ENCODE results near the gene EIF1B. TPM values are rescaled to one million over a fixed set of nuclear protein-coding genes. Genes with fewer than 3 reads are reported as not detected.

The EIF1B gene
- total and polyA plus RNA-seq, 2 of the 13 experiments (the other 11 are each of a cell fraction or from before 2014, with no cell fraction given), result 12.7 to 29.1 TPM

DNA sequence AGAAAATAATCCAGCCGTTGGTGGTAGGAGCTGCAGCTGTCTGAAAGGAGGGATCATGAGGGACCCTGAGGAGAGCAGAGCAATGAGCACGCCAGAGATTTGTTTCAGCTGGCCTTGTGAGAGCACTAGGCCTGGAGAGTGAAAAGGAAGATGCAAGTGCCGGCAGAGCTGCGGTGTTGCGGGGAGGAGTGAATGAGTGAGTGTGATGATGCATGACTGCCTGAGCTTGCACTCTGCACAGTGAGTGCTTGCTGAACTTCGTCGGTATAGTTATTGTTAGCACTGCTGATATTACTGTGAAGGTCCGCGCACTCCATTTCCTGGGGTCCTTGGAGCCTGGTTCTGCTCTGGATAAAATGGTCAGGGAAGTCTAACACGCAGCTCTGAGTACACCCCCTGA lies 23.2 kb downstream of the EIF1B start:
- H3K79me2 ChIP-seq (ENCODE audit: insufficient read depth, low read length), result no peaks in the 10 kb centered on the region
- H4K20me1 ChIP-seq (ENCODE audit: insufficient read depth, low read length), result no peaks in the 10 kb centered on the region
- in situ Hi-C loops (cut with HindIII; ENCODE audit: extremely low pct_ligation_motif_present, low pct_unique_long_range_greater_than_20kb), result no loop called here
- CTCF ChIA-PET (ENCODE audit: low intra/inter-chr PET ratio, low total read pairs), result no interaction called here
- TF ChIP-seq TGIF2 (CRISPR knock-in tag; IDR thresholded peaks at IDR 0.05), result no peak
- TF ChIP-seq MYPOP (CRISPR knock-in tag; IDR thresholded peaks at IDR 0.05), result no peak
- TF ChIP-seq ZNF230 (CRISPR knock-in tag; IDR thresholded peaks at IDR 0.05), result no peak
- no peak for TF ChIP-seq ZNF577 (CRISPR knock-in tag; IDR thresholded peaks at IDR 0.05; ENCODE audit: borderline replicate concordance, low read depth)
- no peak for TF ChIP-seq SETDB1 (CRISPR knock-in tag; IDR thresholded peaks at IDR 0.05; ENCODE audit: borderline replicate concordance)
- no peak for TF ChIP-seq ZMYM4 (CRISPR knock-in tag; IDR thresholded peaks at IDR 0.05)
- no peak for TF ChIP-seq CHD4 (IDR thresholded peaks at IDR 0.05; ENCODE audit: borderline replicate concordance, low read length)
- TF ChIP-seq ZNF790 (CRISPR knock-in tag; IDR thresholded peaks at IDR 0.05; ENCODE audit: borderline replicate concordance), result no peak
- TF ChIP-seq PRPF4 (IDR thresholded peaks at IDR 0.05; ENCODE audit: low read depth, low read length, poor library complexity, severe bottlenecking), result no peak
- TF ChIP-seq, protein P1, sequence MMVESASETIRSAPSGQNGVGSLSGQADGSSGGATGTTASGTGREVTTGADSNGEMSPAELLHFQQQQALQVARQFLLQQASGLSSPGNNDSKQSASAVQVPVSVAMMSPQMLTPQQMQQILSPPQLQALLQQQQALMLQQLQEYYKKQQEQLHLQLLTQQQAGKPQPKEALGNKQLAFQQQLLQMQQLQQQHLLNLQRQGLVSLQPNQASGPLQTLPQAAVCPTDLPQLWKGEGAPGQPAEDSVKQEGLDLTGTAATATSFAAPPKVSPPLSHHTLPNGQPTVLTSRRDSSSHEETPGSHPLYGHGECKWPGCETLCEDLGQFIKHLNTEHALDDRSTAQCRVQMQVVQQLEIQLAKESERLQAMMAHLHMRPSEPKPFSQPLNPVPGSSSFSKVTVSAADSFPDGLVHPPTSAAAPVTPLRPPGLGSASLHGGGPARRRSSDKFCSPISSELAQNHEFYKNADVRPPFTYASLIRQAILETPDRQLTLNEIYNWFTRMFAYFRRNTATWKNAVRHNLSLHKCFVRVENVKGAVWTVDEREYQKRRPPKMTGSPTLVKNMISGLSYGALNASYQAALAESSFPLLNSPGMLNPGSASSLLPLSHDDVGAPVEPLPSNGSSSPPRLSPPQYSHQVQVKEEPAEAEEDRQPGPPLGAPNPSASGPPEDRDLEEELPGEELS (CRISPR knock-in tag; IDR thresholded peaks at IDR 0.05), result no peak
- no peak for TF ChIP-seq BCLAF1 (IDR thresholded peaks at IDR 0.05)
- TF ChIP-seq WIZ (CRISPR knock-in tag; IDR thresholded peaks at IDR 0.05), result no peak
- TF ChIP-seq NCOA2 (CRISPR knock-in tag; IDR thresholded peaks at IDR 0.05), result no peak
- TF ChIP-seq ZNF850 (CRISPR knock-in tag; conservative IDR thresholded peaks at IDR 0.05), result no peak
- TF ChIP-seq EP300 (IDR thresholded peaks at IDR 0.05; ENCODE audit: low read depth in 2 of 2, low read length in 2 of 2), result no peak
- no peak for TF ChIP-seq EP300 (CRISPR knock-in tag; IDR thresholded peaks at IDR 0.05; ENCODE audit: borderline replicate concordance)
- TF ChIP-seq ZNF124 (CRISPR knock-in tag; IDR thresholded peaks at IDR 0.05), result no peak
- TF ChIP-seq SOX6 (IDR thresholded peaks at IDR 0.05), result no peak
- TF ChIP-seq SOX6 (CRISPR knock-in tag; IDR thresholded peaks at IDR 0.05), result no peak
- H3K4me1 ChIP-seq (ENCODE audit: insufficient read depth, low read length), result peaks cover 10% of the 10 kb centered on the region; the same call in 1 of the 2 replicates
- FAIRE-seq (no peak), ATAC-seq (no peak), DNase-seq (ENCODE audit: low spot score) (no peak)
- H3K36me3 ChIP-seq (replicated peaks in 1 of 2; ENCODE audit: control insufficient read depth in 1 of 2, insufficient read depth in 2 of 2, low read length in 2 of 2), result no peaks in the 10 kb centered on the region
- H3K4me3 ChIP-seq (replicated peaks in 1 of 3; ENCODE audit: insufficient read depth in 1 of 3, low read depth in 2 of 3, low read length in 3 of 3), result no peak overlapping the region
- no peak overlapping the region for H3K27ac ChIP-seq (ENCODE audit: extremely low read length, insufficient read depth, low read length)
- H3K4me2 ChIP-seq (ENCODE audit: low read depth, low read length), result no peak overlapping the region
- BruUV-seq (replicated peaks), result no TSS peak
- no peaks in the 10 kb centered on the region for H3K9me3 ChIP-seq (ENCODE audit: low read length)
- no peak overlapping the region for H3K9ac ChIP-seq (ENCODE audit: insufficient read depth, low read depth, low read length)
- H2AFZ ChIP-seq (ENCODE audit: low read length), result no peak overlapping the region
- WGBS (ENCODE audit: low lambda C conversion rate), result 63% methylated on average over 10 of the region's 10 CpGs
- intact Hi-C loops (cut with micrococcal nuclease; ENCODE audit: unreplicated experiment), result no loop called here
- H3K27me3 ChIP-seq (ENCODE audit: control insufficient read depth in 1 of 2, insufficient read depth in 2 of 2, low read length in 2 of 2), result no peaks in the 10 kb centered on the region; a peak in 1 of 5 replicates
- POLR2A ChIA-PET, result no interaction called here

All from HepG2 (cell line).